Fibroblast of the aortic adventitia (primary cell): Measurements from ENCODE around the gene HBZ. TPM values are rescaled to one million over a fixed set of nuclear protein-coding genes. Genes with fewer than 3 reads are reported as not detected.
"Not testable (repeated sequence)": the region's sequence is repeated elsewhere in the genome, so short reads cannot be mapped to it uniquely, and the experiment has no call there.

Source experiments
- DNase-seq: peaks from one replicate; pipeline ENCODE4 v3.0.0-alpha.2; 2010; ENCODE audit warnings: low read depth
- H3K4me3 ChIP-seq: 2 replicates; pipeline ENCODE4 v1.5.1; 2011; ENCODE audit warnings: low read depth, mild to moderate bottlenecking, control low read depth, low read length, moderate library complexity
- CTCF ChIP-seq: IDR thresholded peaks from 2 replicates; pipeline ENCODE4 v1.5.1; 2011; ENCODE audit warnings: mild to moderate bottlenecking, low read length, control low read depth, inconsistent platforms; ENCODE audit not compliant: insufficient read depth
- total RNA-seq: library from RNA; depleted of rRNA; stranded (reverse); fragments of >200 nt; gene quantifications from 2 replicates; pipeline ENCODE4 v1.2.3, GENCODE V29; 2012; ENCODE audit warnings: low replicate concordance

Gene HBZ
- total RNA-seq, 1 donor: not detected

- H3K4me3 ChIP-seq, DNase-seq: not testable (repeated sequence)
Measured at GRCh38 chr16:173928-174769, 21.7 kb downstream of the HBZ start.

GRCh38 chr16:175011-175949, 22.8 kb downstream of the HBZ start:
- no peak overlapping the region for H3K4me3 ChIP-seq
- no peak for TF ChIP-seq CTCF
- DNase-seq: no peak

GRCh38 chr16:176006-176405, 23.6 kb downstream of the HBZ start:
- H3K4me3 ChIP-seq, DNase-seq: not testable (repeated sequence)

- not testable (repeated sequence) for DNase-seq, H3K4me3 ChIP-seq
Measured at GRCh38 chr16:176477-177382, 24.3 kb downstream of the HBZ start, which contains the start of gene HBA1. Gene HBA1, plus strand, starts transcription at chr16:176680. Its CDS starts 37 bp downstream, at chr16:176717.

- no peak for TF ChIP-seq CTCF
- H3K4me3 ChIP-seq: no peak overlapping the region
- peak; percentile 40 for DNase-seq
Measured at GRCh38 chr16:177394-177822, 25.0 kb downstream of the HBZ start.

- no peak overlapping the region for H3K4me3 ChIP-seq
- TF ChIP-seq CTCF: no peak
- DNase-seq: no peak
Measured at GRCh38 chr16:177981-178667, 25.7 kb downstream of the HBZ start.

GRCh38 chr16:178668-179015, 26.2 kb downstream of the HBZ start:
- DNase-seq: no peak
- no peak for TF ChIP-seq CTCF
- H3K4me3 ChIP-seq: no peak overlapping the region
